GM19239 (cell line): ENCODE data around the gene GOLGA8J.
"Not testable (repeated sequence)": the region's sequence is repeated elsewhere in the genome, so short reads cannot be mapped to it uniquely, and the experiment has no call there.

Experiments used
- DNase-seq: peaks from one replicate; pipeline ENCODE4 v3.0.0; 2011; ENCODE audit warnings: low spot score; ENCODE audit not compliant: insufficient read length
- FAIRE-seq: peaks from 2 replicates; lab custom pipeline; 2011; peaks lifted over from hg19 to GRCh38; lab: Jason Lieb, UNC

Gene GOLGA8J

GRCh38 chr15:30082655-30083054 is at the start of gene GOLGA8J:
Gene GOLGA8J (plus strand): TSS chr15:30082955. CDS start chr15:30083053, 98 bp downstream.
- DNase-seq, FAIRE-seq: not testable (repeated sequence)

GRCh38 chr15:30033211-30033610 is 49.5 kb upstream of the GOLGA8J start:
- no peak for FAIRE-seq
- DNase-seq, result no peak

GRCh38 chr15:30033763-30034162 is 49.0 kb upstream of the GOLGA8J start:
- no peak for DNase-seq
- FAIRE-seq, result no peak

- no peak for FAIRE-seq
- no peak for DNase-seq
Observed at GRCh38 chr15:30036036-30036703, 46.6 kb upstream of the GOLGA8J start.

GRCh38 chr15:30038667-30039523 is 43.9 kb upstream of the GOLGA8J start:
- FAIRE-seq (no peak), DNase-seq (no peak)

- FAIRE-seq (no peak), DNase-seq (no peak)
Observed at GRCh38 chr15:30041868-30042267, 40.9 kb upstream of the GOLGA8J start.

- FAIRE-seq (no peak), DNase-seq (no peak)
Observed at GRCh38 chr15:30042556-30042955, 40.2 kb upstream of the GOLGA8J start.

- DNase-seq (no peak), FAIRE-seq (no peak)
Observed at GRCh38 chr15:30043211-30043655, 39.5 kb upstream of the GOLGA8J start.

- no peak for DNase-seq
- FAIRE-seq, result no peak
Observed at GRCh38 chr15:30044377-30044776, 38.4 kb upstream of the GOLGA8J start.

GRCh38 chr15:30044826-30045225 is 37.9 kb upstream of the GOLGA8J start:
- not testable (repeated sequence) for FAIRE-seq, DNase-seq

- not testable (repeated sequence) for DNase-seq, FAIRE-seq
Observed at GRCh38 chr15:30045248-30046041, 37.3 kb upstream of the GOLGA8J start.

GRCh38 chr15:30046430-30046829 is 36.3 kb upstream of the GOLGA8J start:
- DNase-seq, result no peak
- no peak for FAIRE-seq

- no peak for FAIRE-seq
- DNase-seq, result no peak
Observed at GRCh38 chr15:30055604-30056003, 27.2 kb upstream of the GOLGA8J start.

GRCh38 chr15:30056166-30056565 is 26.6 kb upstream of the GOLGA8J start:
- FAIRE-seq, result no peak

GRCh38 chr15:30059771-30060170 is 23.0 kb upstream of the GOLGA8J start:
- no peak for DNase-seq
- no peak for FAIRE-seq

More at GRCh38 chr15:30056166-30056565, 26.6 kb upstream of the GOLGA8J start:
- DNase-seq, result no peak

- FAIRE-seq (no peak), DNase-seq (no peak)
Observed at GRCh38 chr15:30062881-30063280, 19.9 kb upstream of the GOLGA8J start.

- DNase-seq (no peak), FAIRE-seq (no peak)
Observed at GRCh38 chr15:30063835-30064546, 18.8 kb upstream of the GOLGA8J start.

- no peak for DNase-seq
- no peak for FAIRE-seq
Observed at GRCh38 chr15:30065025-30065801, 17.5 kb upstream of the GOLGA8J start.

- FAIRE-seq, result no peak
- DNase-seq, result no peak
Observed at GRCh38 chr15:30068326-30068725, 14.4 kb upstream of the GOLGA8J start.
